AG04449 (cell line): ENCODE measurements around the gene NRCAM.

ENCODE experiments used
- CTCF ChIA-PET: fragments of 350-600 bp; formaldehyde crosslinking; extraction: SDS; loops from one replicate; lab custom pipeline; 2021; ENCODE audit warnings: antibody characterized with exemption; lab: Yijun Ruan, JAX
- POLR2A ChIA-PET: fragments of 400-600, 350-600 bp; formaldehyde crosslinking; extraction: SDS; loops from one replicate; lab custom pipeline; 2020; ENCODE audit warnings: antibody characterized with exemption, inconsistent platforms; lab: Yijun Ruan, JAX
- DNase-seq: peaks from one replicate; pipeline ENCODE4 v3.0.0-alpha.2; 2010; ENCODE audit warnings: low read depth, low spot score
- H3K4me3 ChIP-seq: 2 replicates; pipeline ENCODE4 v1.5.1; 2011; ENCODE audit warnings: low read depth, mild to moderate bottlenecking, control low read depth, low read length
- CTCF ChIP-seq: IDR thresholded peaks from one replicate; pipeline ENCODE4 v1.5.1; 2011; ENCODE audit warnings: mild to moderate bottlenecking, moderate library complexity, low read length, control low read depth, inconsistent platforms; ENCODE audit not compliant: insufficient read depth; ENCODE audit errors: missing control alignments

NRCAM gene

GRCh38 chr7:108201766-108202165 lies 254.5 kb downstream of the NRCAM start:
- H3K4me3 ChIP-seq: no peak overlapping the region
- no peak for TF ChIP-seq CTCF
- no peak for DNase-seq
- CTCF ChIA-PET: no interaction called here
- POLR2A ChIA-PET: no interaction called here

DNA sequence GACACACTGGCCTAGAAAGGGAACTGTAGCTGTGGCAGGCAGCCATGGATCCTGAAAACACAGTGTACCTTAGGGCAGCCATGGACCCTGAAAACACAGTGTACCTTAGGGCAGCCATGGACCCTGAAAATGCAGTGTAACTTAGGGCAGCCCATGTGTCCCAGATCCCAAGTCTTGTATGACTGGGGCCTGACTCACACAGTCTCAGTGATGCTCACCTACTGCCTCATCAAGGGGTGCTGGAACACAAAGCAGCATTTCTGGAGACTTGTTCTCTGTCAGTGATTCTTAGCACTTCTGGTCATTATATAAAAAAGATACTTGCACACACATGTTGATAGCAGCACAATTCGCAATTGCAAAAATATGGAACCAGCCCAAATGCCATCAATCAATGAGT lies 255.9 kb downstream of the NRCAM start:
- no peak overlapping the region for H3K4me3 ChIP-seq
- CTCF ChIA-PET: no interaction called here
- no peak for TF ChIP-seq CTCF
- POLR2A ChIA-PET: no interaction called here
- no peak for DNase-seq

GRCh38 chr7:108197371-108198091 lies 258.7 kb downstream of the NRCAM start:
- ChIA-PET POLR2A (no interaction called here), CTCF (interaction anchor here (1.2 kb wide), 1 partner anchor 299 kb away, joined by 3 read pairs; no protein-coding TSS in a partner anchor)
- DNase-seq: no peak
- no peak for TF ChIP-seq CTCF
- H3K4me3 ChIP-seq: no peak overlapping the region

DNA sequence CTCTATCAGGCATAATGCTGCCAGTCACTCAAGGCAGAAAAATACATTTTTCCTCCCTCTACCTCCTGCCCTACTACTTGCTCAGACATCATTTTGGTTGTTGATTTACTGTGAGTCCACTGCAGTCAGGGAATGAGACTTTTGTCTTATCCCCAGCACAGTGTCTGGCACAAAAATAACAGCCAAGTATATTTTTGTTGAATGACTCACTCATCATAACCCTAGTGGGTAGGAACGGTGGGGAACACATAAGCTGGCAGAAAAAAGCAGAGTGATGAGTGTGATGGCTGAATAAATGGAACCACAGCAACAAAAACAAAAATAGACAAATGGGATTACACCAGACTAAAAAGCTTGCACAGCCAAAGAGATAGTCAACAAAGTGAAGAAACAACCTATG lies 260.2 kb downstream of the NRCAM start:
- TF ChIP-seq CTCF: no peak
- POLR2A ChIA-PET: no interaction called here
- H3K4me3 ChIP-seq: no peak overlapping the region
- no peak for DNase-seq
- CTCF ChIA-PET: no interaction called here

DNA sequence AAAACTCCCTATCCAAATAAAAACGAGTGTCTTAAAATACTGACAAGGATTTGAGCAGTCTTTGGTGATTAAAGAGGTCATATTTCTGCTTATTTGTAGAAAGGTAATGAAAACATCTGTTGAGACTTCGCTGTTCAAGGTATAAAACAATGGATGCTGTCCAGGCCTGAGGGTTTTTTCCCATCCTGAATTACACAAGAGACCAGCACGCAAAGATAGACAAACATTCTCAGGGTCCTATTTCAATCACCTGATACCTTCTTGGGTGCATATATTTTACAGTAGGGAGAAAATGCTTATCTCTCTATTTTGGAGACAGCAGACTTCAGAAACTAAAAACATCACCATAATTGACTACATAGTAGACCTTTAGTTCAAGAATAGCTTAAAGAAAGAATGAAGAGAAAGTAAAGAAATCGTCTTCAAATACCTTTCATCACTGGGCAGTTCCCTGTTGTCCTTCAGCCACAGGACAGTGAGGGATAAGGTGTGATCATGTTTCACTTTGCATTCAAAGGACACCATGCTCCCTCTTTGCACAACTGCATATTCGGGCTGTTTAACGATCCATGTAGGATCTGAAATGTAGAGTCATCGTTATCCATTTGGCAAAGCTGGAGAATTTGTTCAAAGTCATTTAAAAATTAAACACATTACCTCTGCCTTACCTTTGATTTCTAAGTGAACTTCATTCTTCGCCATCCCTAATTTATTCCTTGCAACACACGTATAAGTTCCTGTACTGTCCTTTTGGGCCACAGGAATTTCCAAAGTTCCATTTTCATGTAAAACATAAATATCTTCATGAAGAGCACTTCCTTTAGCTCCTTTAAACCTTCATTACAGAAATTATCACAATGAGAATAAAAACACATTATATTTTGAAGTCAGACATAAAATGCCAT lies 262.4 kb downstream of the NRCAM start:
- no peak overlapping the region for H3K4me3 ChIP-seq
- DNase-seq: no peak
- ChIA-PET CTCF (interaction anchor here (1.0 to 1.5 kb wide), 2 partner anchors 10 to 13 kb away, joined by 4 to 5 read pairs; no protein-coding TSS in a partner anchor), POLR2A (no interaction called here)
- no peak for TF ChIP-seq CTCF

DNA sequence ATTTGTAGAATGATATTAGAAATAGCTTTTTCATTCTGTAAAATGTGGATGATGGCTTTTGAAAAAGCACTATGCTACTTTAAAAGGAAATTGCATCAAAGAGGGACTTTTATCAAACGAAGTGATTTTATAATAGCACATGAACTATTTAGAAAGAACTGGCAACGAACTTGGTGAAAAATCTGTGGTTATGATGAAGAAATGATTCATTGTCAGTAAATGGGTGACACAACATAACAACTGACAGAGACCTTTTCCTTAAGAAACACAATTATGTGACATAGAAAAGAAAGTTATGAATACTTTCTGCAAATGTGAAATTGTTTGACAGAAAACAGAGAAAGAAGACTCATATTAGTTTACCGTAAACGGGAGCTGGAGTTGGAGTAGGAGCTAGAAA lies 265.3 kb downstream of the NRCAM start:
- CTCF ChIA-PET: no interaction called here
- no peak overlapping the region for H3K4me3 ChIP-seq
- no peak for DNase-seq
- POLR2A ChIA-PET: no interaction called here
- no peak for TF ChIP-seq CTCF
